Neural crest cell (in vitro differentiated cells): ENCODE results near the gene RCCD1. TPM values are rescaled to one million over a fixed set of nuclear protein-coding genes. Genes with fewer than 3 reads are reported as not detected.

Experiments
- DNase-seq: peaks from one replicate; pipeline ENCODE4 v3.0.0; 2021; ENCODE audit warnings: low read depth, mixed read lengths, low spot score
- H3K27ac Mint-ChIP-seq: one replicate; pipeline ENCODE4 v1.8.0; 2021; ENCODE audit warnings: mild to moderate bottlenecking, mixed read lengths; ENCODE audit not compliant: unreplicated experiment
- H3K27me3 Mint-ChIP-seq: 2 replicates; pipeline ENCODE4 v1.8.0; 2021; ENCODE audit warnings: low read depth, mild to moderate bottlenecking, mixed read lengths
- H3K36me3 Mint-ChIP-seq: 2 replicates; pipeline ENCODE4 v1.8.0; 2021; ENCODE audit warnings: low read depth, mild to moderate bottlenecking, mixed read lengths
- H3K4me1 Mint-ChIP-seq: 2 replicates; pipeline ENCODE4 v1.8.0; 2021; ENCODE audit warnings: mixed read lengths
- H3K4me3 Mint-ChIP-seq: one replicate; pipeline ENCODE4 v1.8.0; 2021; ENCODE audit warnings: mild to moderate bottlenecking, mixed read lengths
- H3K9me3 Mint-ChIP-seq: 2 replicates; pipeline ENCODE4 v1.8.0; 2021; ENCODE audit warnings: mixed read lengths
- total RNA-seq: library from RNA; stranded (reverse); gene quantifications from 2 replicates; pipeline ENCODE4 v1.2.1, GENCODE V29; 2021
- TF ChIP-seq, protein P1 (sequence below): fragments of 200-600 bp; sonication (generic); conservative IDR thresholded peaks from 2 replicates; pipeline ENCODE4 v1.5.0; 2021; ENCODE audit warnings: antibody characterized with exemption, mild to moderate bottlenecking

The RCCD1 gene
- total RNA-seq, 1 donor from 2014 or later: 20.9 TPM

DNA sequence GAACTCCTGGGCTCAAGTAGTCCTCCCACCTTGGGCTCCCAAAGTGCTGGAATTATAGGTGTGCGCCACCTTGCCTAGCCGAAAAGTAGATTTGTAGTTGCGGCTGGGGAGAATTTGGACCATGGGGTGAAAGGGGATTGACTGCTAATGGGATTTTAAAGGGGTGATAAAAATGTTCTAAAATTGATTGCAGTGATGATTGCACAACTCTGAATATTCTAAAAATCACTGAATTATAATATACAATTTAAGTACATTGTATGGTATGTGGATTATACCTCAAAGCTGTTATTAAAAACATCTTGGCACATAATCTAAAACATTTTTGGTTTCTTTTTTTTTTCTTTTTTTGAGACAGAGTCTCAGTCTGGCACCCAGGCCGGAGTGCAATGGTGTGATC is 35.8 kb downstream of the RCCD1 start:
- Mint-ChIP-seq H3K36me3 (peaks cover 3% of the 10 kb centered on the region), H3K27ac (no peak overlapping the region), H3K9me3 (no peaks in the 10 kb centered on the region), H3K4me1 (peaks cover 50% of the 10 kb centered on the region), H3K4me3 (peak overlapping the region; percentile 76), H3K27me3 (peaks cover 2% of the 10 kb centered on the region)
- DNase-seq: no peak
- TF ChIP-seq, protein P1, sequence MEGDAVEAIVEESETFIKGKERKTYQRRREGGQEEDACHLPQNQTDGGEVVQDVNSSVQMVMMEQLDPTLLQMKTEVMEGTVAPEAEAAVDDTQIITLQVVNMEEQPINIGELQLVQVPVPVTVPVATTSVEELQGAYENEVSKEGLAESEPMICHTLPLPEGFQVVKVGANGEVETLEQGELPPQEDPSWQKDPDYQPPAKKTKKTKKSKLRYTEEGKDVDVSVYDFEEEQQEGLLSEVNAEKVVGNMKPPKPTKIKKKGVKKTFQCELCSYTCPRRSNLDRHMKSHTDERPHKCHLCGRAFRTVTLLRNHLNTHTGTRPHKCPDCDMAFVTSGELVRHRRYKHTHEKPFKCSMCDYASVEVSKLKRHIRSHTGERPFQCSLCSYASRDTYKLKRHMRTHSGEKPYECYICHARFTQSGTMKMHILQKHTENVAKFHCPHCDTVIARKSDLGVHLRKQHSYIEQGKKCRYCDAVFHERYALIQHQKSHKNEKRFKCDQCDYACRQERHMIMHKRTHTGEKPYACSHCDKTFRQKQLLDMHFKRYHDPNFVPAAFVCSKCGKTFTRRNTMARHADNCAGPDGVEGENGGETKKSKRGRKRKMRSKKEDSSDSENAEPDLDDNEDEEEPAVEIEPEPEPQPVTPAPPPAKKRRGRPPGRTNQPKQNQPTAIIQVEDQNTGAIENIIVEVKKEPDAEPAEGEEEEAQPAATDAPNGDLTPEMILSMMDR: no peak

DNA sequence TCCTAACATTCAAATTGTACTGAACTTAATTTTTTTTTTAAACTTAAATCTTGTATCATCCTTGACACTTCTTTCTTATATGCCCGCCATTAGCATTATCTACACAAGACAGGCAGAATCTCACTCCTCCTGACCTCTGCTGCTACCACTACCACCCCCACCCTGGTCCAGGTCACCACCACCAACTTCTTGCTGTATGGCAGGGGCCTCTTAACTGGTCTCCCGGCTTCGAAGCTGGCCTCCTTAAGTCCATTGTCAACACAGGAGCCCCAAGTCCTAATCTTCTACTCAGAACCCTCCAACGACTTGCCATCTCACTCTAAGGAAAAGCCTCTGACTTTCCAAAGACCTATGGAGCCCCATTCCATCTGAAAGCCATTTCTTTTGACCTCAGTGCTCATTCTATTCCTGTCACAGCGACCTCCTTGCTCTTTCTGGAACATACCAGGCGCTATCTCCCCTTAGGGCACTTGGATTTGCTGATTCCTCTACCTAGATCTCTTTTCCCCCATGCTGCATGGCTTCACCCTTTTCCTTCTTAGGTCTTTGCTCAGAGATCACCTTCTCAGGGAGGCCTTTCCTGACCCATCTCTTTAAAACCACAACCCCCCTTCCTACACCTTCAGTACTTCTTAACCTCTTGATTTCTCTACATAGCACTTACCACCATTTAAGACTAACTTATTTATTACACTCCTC is 37.1 kb downstream of the RCCD1 start:
- Mint-ChIP-seq H3K36me3 (peaks cover 3% of the 10 kb centered on the region), H3K4me1 (peaks cover 52% of the 10 kb centered on the region), H3K27me3 (peaks cover 2% of the 10 kb centered on the region), H3K27ac (no peak overlapping the region), H3K4me3 (peak overlapping the region; percentile 74), H3K9me3 (no peaks in the 10 kb centered on the region)
- TF ChIP-seq, protein P1: no peak
- no peak for DNase-seq

DNA sequence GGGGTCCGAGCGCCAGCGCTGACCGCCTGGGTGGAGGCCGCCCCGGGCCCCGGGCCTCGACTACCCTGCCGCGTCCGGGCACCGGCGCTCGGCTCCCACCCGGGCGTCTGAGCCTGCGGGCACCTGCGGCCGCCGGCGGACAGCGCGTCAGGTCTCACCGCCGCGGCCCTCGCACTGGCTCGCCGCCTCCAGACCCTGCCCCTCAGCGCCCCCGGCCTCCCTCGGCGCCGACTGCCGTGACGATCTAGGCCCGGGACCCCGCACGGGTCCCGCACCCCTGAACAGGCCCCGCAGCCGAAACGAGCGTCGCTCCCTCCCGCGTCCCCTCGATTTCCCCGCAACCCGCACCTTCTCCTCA is 39.4 kb downstream of the RCCD1 start:
- peaks cover 7% of the 10 kb centered on the region for H3K36me3 Mint-ChIP-seq
- H3K4me3 Mint-ChIP-seq: peak overlapping the region; percentile 100
- H3K9me3 Mint-ChIP-seq: no peaks in the 10 kb centered on the region
- peak overlapping the region; percentile 100 for H3K27ac Mint-ChIP-seq
- TF ChIP-seq, protein P1: no peak
- H3K27me3 Mint-ChIP-seq: peaks cover 2% of the 10 kb centered on the region
- DNase-seq: peak; percentile 13
- peaks cover 36% of the 10 kb centered on the region for H3K4me1 Mint-ChIP-seq

DNA sequence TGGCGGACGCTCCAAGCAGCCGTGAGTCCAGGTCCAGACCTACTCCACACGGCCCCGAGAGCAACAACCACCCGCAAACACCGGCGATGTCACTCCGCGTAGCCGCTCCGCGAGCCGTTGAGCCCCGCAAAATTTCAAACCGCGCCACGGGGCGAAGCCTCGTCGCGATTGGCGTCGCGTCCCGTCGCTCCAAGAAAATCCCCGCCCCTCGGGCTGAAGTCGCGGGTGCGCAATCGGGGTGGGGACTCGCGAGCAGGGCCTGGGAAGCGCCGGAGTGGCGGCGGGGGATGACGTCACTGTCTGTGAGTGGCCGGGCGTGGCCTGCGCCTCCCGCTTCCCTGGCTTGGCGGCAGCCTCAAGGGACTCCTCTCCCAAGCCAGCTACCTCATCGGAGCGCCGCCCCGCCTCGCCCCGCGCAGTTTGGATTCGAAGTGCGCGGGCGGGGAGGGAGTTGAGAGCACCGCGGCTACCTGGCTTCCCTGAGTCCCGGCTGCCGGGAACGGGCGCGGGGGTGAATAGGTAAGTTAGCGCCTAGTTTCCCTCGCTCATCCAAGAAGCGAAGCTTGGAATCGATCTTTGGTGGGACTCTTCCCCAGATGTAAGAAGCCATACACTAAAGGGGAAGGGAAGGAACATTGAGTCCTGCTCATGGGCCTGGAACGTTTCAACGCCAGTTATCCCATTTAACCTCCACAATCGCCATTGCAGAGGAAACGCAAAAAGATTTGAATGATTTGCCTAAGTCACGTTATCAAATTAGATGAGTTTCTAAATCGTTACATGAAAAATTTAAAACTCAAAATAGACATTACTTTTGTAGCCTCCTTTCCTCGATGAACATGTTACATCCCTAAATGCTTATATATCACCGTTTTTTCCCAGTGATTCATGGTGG is 40.0 kb downstream of the RCCD1 start, which contains the start of gene PRC1:
TSS of gene PRC1 (minus strand) at position 119 of the 895 bp plus-strand sequence. CDS start at position 1, 118 bp downstream.
- Mint-ChIP-seq H3K27ac (peak within 1 kb of the TSS; percentile 100), H3K36me3 (peaks cover 10% of the 10 kb centered on the region), H3K9me3 (no peaks in the 10 kb centered on the region), H3K4me1 (peaks cover 36% of the 10 kb centered on the region), H3K27me3 (peaks cover 2% of the 10 kb centered on the region), H3K4me3 (peak within 1 kb of the TSS; percentile 100)
- TF ChIP-seq, protein P1: peak; percentile 2
- DNase-seq: peak; percentile 97

- Mint-ChIP-seq H3K9me3 (no peaks in the 10 kb centered on the region), H3K4me3 (no peak overlapping the region), H3K4me1 (peaks cover 13% of the 10 kb centered on the region), H3K36me3 (peaks cover 22% of the 10 kb centered on the region), H3K27me3 (peaks cover 2% of the 10 kb centered on the region), H3K27ac (no peak overlapping the region)
- DNase-seq: no peak
- TF ChIP-seq, protein P1: no peak
These were observed 44.1 kb downstream of the RCCD1 start for GRCh38 chr15:90998737-90999136.
